GM18507 (cell line): ENCODE measurements around the gene SUMF1.
"Not testable (repeated sequence)": the region's sequence is repeated elsewhere in the genome, so short reads cannot be mapped to it uniquely, and the experiment has no call there.

Experiments
- DNase-seq: peaks from one replicate; pipeline ENCODE4 v3.0.0; 2011; ENCODE audit warnings: low read depth; ENCODE audit not compliant: insufficient read length; ENCODE audit errors: extremely low spot score
- FAIRE-seq: peaks from 2 replicates; lab custom pipeline; 2011; peaks lifted over from hg19 to GRCh38; lab: Jason Lieb, UNC

SUMF1 gene

DNA sequence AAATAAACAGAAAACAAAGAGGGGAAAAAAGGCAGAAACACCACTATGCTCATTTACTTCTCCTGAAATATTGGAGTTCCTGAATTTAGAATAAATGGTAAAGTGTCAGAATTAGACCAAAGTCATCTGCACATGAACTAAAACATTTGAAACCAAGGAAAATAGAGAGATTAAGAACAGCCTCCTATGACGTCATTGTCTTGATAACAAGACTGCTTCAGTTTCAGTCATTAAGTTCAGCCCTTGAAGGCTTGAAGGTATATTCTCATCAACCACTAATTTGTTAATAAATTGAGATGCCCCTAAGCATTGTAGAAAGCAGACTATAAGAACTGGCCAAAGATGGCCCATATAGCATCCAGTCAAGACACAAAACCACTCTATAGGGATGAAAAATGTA is 2.5 kb downstream of the SUMF1 start:
- FAIRE-seq (no peak), DNase-seq (no peak)

GRCh38 chr3:4462369-4463040 is 4.6 kb downstream of the SUMF1 start:
- no peak for FAIRE-seq

DNA sequence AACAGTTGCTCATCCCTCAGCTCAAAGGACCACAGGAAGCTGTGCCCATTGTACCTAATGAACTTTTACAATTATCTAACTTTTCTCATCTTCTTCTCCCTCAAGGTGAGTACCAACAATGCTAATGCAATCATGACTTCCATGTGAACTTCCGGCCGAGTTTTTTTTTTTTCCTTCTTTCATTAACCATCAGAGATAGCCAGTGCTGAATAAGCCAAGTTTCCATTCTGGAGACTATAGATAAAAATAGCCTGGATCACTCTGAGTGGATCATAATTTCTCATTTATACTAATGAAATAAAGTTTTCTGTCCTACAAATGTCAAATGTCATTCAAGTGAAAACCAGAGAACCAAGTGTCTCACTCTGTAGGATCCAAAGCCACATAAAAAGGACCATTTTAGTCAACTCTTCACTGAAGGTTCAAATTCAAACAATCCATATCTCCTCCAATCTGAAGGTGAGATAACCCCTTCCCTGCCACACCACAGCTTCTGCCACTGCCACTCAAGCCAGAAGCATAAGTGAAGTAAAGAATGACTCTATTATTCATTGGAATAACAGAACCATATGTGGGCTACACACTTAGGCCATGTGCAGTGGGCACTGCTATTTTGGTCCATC is 5.5 kb downstream of the SUMF1 start:
- FAIRE-seq (no peak), DNase-seq (no peak)

More at GRCh38 chr3:4462369-4463040, 4.6 kb downstream of the SUMF1 start:
- DNase-seq: no peak

- DNase-seq (no peak), FAIRE-seq (no peak)
Observed at GRCh38 chr3:4460334-4460733, 6.7 kb downstream of the SUMF1 start.

GRCh38 chr3:4458961-4459360 is 8.1 kb downstream of the SUMF1 start:
- no peak for DNase-seq
- no peak for FAIRE-seq

- not testable (repeated sequence) for FAIRE-seq, DNase-seq
Observed at GRCh38 chr3:4456780-4457179, 10.3 kb downstream of the SUMF1 start.

DNA sequence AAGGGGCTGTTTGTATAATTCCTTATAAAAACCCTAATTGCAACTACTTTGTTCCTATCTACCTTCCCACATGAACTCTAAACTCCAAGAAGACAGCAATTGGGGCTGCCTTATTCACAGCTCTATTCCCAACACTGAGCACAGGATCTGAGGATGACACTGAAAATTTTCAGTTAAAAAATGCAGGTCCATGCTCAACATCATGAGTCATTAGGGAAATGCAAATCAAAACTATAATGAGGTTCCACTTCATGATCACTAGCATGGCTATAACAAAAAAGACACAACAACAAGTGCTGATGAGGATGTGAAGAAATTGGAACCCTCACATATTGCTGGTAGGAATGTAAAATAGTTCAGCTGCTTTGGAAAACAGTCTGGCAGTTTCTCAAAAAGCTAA is 12.9 kb downstream of the SUMF1 start:
- DNase-seq (no peak), FAIRE-seq (no peak)

- no peak for DNase-seq
- no peak for FAIRE-seq
Observed at GRCh38 chr3:4449043-4449805, 17.8 kb downstream of the SUMF1 start.

DNA sequence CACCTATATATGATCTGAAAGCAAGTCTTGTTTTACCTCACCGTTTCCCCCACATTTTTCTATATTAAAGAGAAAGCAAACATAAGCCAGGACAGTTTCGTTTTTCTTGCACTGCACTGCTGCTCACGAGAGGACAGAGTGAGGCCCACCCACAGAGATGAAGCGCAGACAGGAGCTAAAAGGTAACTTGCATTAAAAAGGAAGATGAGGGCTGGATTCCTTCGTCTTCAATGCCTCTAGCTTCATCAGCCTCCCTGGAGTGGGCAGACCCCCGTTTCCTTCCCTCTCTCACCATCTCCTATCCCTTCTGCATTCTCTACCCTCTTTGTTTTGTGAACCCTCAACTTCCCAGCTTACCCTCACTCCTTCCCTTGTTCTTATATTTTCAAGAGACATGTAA is 18.9 kb downstream of the SUMF1 start:
- DNase-seq: no peak
- no peak for FAIRE-seq

DNA sequence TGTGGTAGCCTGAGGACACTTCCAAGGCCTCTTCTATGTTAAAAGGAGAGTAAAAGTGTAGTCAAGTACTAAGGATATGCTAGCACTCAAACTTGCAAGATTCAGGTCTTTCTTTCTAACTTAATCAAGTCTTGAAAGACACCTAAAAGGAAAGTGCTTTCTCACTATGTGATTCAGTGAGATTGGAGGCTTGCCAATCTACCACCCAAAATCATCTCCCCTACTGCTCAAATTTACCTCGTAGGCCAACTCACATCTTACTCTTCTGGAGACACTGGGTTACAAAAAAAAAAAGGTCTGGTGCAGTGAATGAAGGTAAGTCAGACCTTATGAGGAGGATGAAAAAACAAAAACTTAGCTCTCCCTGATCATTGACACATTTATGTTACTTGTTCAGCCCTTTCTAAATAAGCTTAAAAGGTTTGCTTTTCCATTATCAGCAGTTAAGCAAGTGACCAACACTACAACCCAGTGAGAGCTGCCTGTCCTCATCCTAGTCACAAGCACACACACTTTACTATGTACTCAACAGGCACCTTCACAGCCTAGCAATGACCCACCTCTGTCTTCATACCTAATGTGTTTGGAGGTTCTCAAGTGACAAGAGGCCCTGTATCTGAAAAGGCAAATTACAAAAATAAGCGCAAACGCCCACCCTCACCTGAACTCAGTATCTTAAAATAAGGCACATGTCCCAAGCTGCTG is 19.6 kb downstream of the SUMF1 start:
- no peak for FAIRE-seq

GRCh38 chr3:4440951-4441350 is 26.1 kb downstream of the SUMF1 start:
- FAIRE-seq: no peak
- DNase-seq: no peak

More for the DNA sequence above, 19.6 kb downstream of the SUMF1 start:
- DNase-seq: no peak

GRCh38 chr3:4438296-4438695 is 28.8 kb downstream of the SUMF1 start:
- DNase-seq (no peak), FAIRE-seq (no peak)

- FAIRE-seq (no peak), DNase-seq (no peak)
Observed at GRCh38 chr3:4432259-4432658, 34.8 kb downstream of the SUMF1 start.

- no peak for FAIRE-seq
- no peak for DNase-seq
Observed at GRCh38 chr3:4429648-4430350, 37.3 kb downstream of the SUMF1 start.

DNA sequence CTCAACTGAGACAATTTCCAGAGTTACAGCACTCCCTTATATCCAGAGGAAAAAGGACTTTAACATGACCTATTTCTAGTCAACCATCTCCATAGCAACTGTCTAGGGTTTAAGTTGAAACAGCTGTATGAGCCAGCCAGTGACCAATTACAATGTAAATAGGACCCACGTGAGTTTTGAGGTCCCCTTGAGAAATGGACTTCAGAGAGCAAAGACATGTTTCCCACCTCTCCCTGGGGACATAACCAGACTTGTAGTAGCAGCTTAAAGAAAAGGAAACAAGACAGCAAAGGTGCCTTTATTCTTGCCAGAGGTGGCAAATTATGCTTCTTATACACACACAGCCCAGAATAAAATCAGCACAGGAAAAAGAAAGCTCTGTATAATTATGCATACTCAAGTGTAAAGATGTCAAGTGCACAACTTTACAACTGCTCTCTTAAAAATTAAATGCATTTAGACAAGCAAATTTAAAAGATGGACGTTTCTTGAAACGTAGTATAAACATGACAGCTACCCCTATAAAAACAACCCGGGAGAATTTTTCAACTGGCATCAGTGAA is 40.2 kb downstream of the SUMF1 start:
- FAIRE-seq: peak; percentile 65

DNA sequence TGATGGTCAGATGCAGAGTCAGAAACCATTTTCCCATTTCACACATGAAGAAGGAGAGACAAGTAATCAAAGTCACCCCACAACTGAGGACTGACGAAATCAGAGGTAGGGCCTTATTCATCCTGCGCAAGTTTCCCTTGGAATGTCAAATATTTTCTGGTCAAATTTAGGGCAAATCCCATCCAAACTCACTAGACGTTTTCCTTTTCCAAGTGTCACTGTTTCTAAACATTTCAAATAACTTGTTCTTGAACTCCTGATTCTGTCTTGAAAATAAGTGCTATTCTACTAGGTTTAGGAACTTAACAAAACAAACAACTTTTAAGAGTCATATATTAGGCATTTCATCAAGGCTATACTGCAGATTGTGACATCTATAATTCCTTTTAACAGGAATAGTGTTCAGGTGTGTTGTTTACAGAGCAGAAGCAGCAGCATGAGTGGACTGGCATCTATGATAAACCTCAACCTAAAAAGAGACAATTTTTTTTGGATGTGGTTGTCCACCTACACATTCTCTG is 40.7 kb downstream of the SUMF1 start:
- no peak for DNase-seq
- FAIRE-seq: no peak

More for the DNA sequence above, 40.2 kb downstream of the SUMF1 start:
- DNase-seq: no peak

DNA sequence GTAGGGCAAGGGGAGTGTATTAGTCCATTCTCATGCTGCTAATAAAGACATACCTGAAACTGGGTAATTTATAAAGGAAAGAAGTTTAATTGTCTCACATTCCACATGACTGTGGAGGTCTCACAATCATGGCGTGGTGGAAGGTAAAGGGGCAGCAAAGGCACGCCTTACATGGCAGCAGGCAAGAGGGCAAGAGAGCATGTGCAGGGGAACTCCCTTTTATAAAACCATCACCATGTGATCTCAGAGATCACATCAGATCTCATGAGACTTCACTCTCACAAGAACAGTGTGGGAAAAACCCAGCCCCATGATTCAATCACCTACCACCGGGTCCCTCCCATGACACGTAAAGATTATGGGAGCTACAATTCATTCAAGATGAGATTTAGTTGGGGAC is 41.4 kb downstream of the SUMF1 start:
- DNase-seq (no peak), FAIRE-seq (no peak)

DNA sequence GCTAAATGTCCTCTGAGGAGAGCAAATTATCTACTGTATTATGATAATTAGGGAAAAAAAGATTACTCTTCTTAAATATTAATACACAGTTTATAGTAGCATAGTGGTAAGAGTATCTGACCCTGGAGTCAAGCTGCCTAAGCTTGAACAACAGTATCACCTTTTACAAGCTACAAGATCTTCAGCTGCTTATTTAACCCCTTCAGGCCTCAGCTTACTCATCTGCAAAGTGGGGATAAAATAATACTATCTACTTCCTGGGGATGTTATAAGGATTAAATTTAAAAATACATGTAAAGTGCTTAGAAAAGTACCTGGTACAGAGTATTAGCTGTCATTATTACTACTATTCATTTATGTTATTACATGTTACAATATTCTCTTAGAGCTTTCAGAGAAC is 42.0 kb downstream of the SUMF1 start:
- FAIRE-seq (no peak), DNase-seq (no peak)

DNA sequence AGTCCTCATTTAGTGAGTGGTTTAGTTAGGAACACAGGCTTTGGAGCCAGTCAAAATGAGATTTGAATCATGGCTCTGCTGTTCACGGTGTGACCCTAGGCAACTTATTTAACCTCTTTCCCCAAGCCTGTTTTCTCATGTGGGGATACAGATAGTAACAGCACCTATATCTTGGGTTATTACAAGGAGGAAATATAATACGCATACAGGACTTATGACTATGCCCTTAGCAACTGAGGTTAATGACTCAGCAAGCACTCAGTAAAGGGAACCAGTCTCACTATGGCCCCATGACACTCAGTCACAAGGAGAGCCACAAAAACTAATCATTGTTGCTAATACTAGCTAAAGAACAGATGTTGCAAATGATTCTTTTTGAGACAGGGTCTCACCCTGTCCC is 45.9 kb downstream of the SUMF1 start:
- DNase-seq (no peak), FAIRE-seq (no peak)
